Measurements from ENCODE around the gene RPL32. TPM values are rescaled to one million over a fixed set of nuclear protein-coding genes. Genes with fewer than 3 reads are reported as not detected.

The RPL32 gene
- total and polyA plus RNA-seq, 12 donors, result 695 to 2,745 (median 1,305) TPM

- TF ChIP-seq POLR2A (IDR thresholded peaks at IDR 0.05) (no peak), CTCF (IDR thresholded peaks at IDR 0.05) (no peak)
- no peaks in the 10 kb centered on the region for H3K9me3 ChIP-seq (replicated peaks in 1 of 3)
- no peak overlapping the region for H3K27ac ChIP-seq
- H3K4me1 ChIP-seq (replicated peaks in 1 of 2), result peaks cover 0 to 8% of the 10 kb centered on the region in 2 donors
- no peaks in the 10 kb centered on the region for H3K36me3 ChIP-seq (replicated peaks in 1 of 2)
- H3K27me3 ChIP-seq, result no peaks in the 10 kb centered on the region
- intact Hi-C loops (cut with DNase I), result no loop called here
- H3K4me3 ChIP-seq, result no peak overlapping the region
- 84 to 92% (median 87%) methylated on average over 4 of the region's 4 CpGs for WGBS, 4 donors
- no peak for DNase-seq
These were observed 23.9 kb upstream of the RPL32 start for GRCh38 chr3:12865271-12865670.

- H3K27me3 ChIP-seq, result no peaks in the 10 kb centered on the region
- 93 to 95% (median 94%) methylated on average over 8 of the region's 8 CpGs for WGBS, 4 donors
- H3K27ac ChIP-seq, result no peak overlapping the region
- DNase-seq, result no peak
- H3K4me3 ChIP-seq, result no peak overlapping the region
- TF ChIP-seq CTCF (IDR thresholded peaks at IDR 0.05), result no peak
- TF ChIP-seq POLR2A (IDR thresholded peaks at IDR 0.05), result no peak
- intact Hi-C loops (cut with DNase I), result no loop called here
- no peaks in the 10 kb centered on the region for H3K9me3 ChIP-seq (replicated peaks in 1 of 3)
- H3K36me3 ChIP-seq (replicated peaks in 1 of 2), result no peaks in the 10 kb centered on the region
- no peaks in the 10 kb centered on the region for H3K4me1 ChIP-seq (replicated peaks in 1 of 2)
These were observed 21.0 kb upstream of the RPL32 start for GRCh38 chr3:12862387-12862786.

GRCh38 chr3:12861611-12862010 is 20.2 kb upstream of the RPL32 start:
- Histone ChIP-seq H3K36me3 (replicated peaks in 1 of 2) (no peaks in the 10 kb centered on the region), H3K4me3 (no peak overlapping the region), H3K4me1 (replicated peaks in 1 of 2) (no peaks in the 10 kb centered on the region), H3K9me3 (replicated peaks in 1 of 3) (no peaks in the 10 kb centered on the region), H3K27me3 (no peaks in the 10 kb centered on the region), H3K27ac (no peak overlapping the region)
- TF ChIP-seq POLR2A (IDR thresholded peaks at IDR 0.05) (no peak), CTCF (IDR thresholded peaks at IDR 0.05) (no peak)
- 84 to 85% (median 84%) methylated on average over 4 to 5 of the region's 5 CpGs for WGBS, 4 donors
- no peak for DNase-seq
- intact Hi-C loops (cut with DNase I), result no loop called here

GRCh38 chr3:12859840-12860239 is 18.5 kb upstream of the RPL32 start:
- TF ChIP-seq POLR2A (IDR thresholded peaks at IDR 0.05) (no peak), CTCF (IDR thresholded peaks at IDR 0.05) (no peak)
- intact Hi-C loops (cut with DNase I), result no loop called here
- Histone ChIP-seq H3K36me3 (replicated peaks in 1 of 2) (no peaks in the 10 kb centered on the region), H3K27ac (no peak overlapping the region), H3K9me3 (replicated peaks in 1 of 3) (no peaks in the 10 kb centered on the region), H3K4me3 (no peak overlapping the region), H3K4me1 (replicated peaks in 1 of 2) (no peaks in the 10 kb centered on the region), H3K27me3 (no peaks in the 10 kb centered on the region)
- DNase-seq, result no peak
- 74 to 82% (median 76%) methylated on average over 5 to 7 of the region's 7 CpGs for WGBS, 4 donors

Measured in adrenal gland (tissue), 12 donors.